Natural killer cell (primary cell): ENCODE data around the gene PSMD8. TPM values are rescaled to one million over a fixed set of nuclear protein-coding genes. Genes with fewer than 3 reads are reported as not detected.

Experiments
- ATAC-seq, 3 donors: fragments of 150-1000 bp in 2 of 3; fragments of 200-7000 bp in 1 of 3; cut with Tn5 transposase; 1 replicate in 1 of 3; 2 replicates in 2 of 3; pipeline ENCODE4 v1.10.0; 2021; ENCODE audit warnings: mild to moderate bottlenecking in 2 of 3, moderate library complexity in 2 of 3
- DNase-seq, 2 donors: peaks; one replicate each; pipeline versions ENCODE4 v3.0.0 to v3.0.0-alpha.2; 2013 to 2021; ENCODE audit warnings: mixed read lengths in 1 of 2
- H3K27ac ChIP-seq: one replicate; pipeline ENCODE4 v1.5.1; 2013; ENCODE audit warnings: mild to moderate bottlenecking, low read length
- H3K27me3 ChIP-seq: one replicate; pipeline ENCODE4 v1.6.1; 2013; ENCODE audit warnings: low read length; ENCODE audit not compliant: control insufficient read depth, insufficient read depth
- H3K36me3 ChIP-seq: one replicate; pipeline ENCODE4 v1.6.1; 2013; ENCODE audit warnings: low read length; ENCODE audit not compliant: control insufficient read depth, insufficient read depth
- H3K4me1 ChIP-seq: one replicate; pipeline ENCODE4 v1.6.1; 2013; ENCODE audit warnings: low read length; ENCODE audit not compliant: control insufficient read depth, insufficient read depth
- H3K4me3 ChIP-seq: one replicate; pipeline ENCODE4 v1.5.1; 2013; ENCODE audit warnings: low read length
- H3K9me3 ChIP-seq: one replicate; pipeline ENCODE4 v1.6.1; 2013; ENCODE audit warnings: low read length; ENCODE audit not compliant: control insufficient read depth, insufficient read depth
- H3K27ac Mint-ChIP-seq, 2 donors: one replicate each; pipeline ENCODE4 v1.8.0; 2022; ENCODE audit warnings: mild to moderate bottlenecking in 2 of 2, mixed read lengths in 2 of 2, moderate library complexity in 1 of 2
- H3K27me3 Mint-ChIP-seq, 2 donors: one replicate each; pipeline ENCODE4 v1.8.0; 2022; ENCODE audit warnings: low read depth in 2 of 2, mixed read lengths in 2 of 2
- H3K36me3 Mint-ChIP-seq: one replicate; pipeline ENCODE4 v1.8.0; 2022; ENCODE audit warnings: mixed read lengths
- H3K4me1 Mint-ChIP-seq, 2 donors: one replicate each; pipeline ENCODE4 v1.8.0; 2022; ENCODE audit warnings: mixed read lengths in 2 of 2
- H3K4me3 Mint-ChIP-seq: one replicate; pipeline ENCODE4 v1.8.0; 2022; ENCODE audit warnings: mild to moderate bottlenecking, moderate library complexity, mixed read lengths
- H3K9me3 Mint-ChIP-seq, 2 donors: one replicate each; pipeline ENCODE4 v1.8.0; 2022; ENCODE audit warnings: mixed read lengths in 2 of 2
- CTCF ChIP-seq: fragments of 200-600 bp; IDR thresholded peaks from one replicate; pipeline ENCODE4 v1.8.0; 2022; ENCODE audit warnings: antibody characterized with exemption
- WGBS: methylation state at CpG from one replicate; pipeline ENCODE4 v1.1.7; 2013; ENCODE audit warnings: missing lambda C conversion rate; ENCODE audit not compliant: insufficient coverage; 5-methylcytosine and 5-hydroxymethylcytosine counted together
- intact Hi-C: fragments of 100-400 bp; cut with micrococcal nuclease; formaldehyde crosslinking; loops from one replicate; pipeline ENCODE4 v1.14.2; 2022
- total RNA-seq, 4 donors: library from RNA; stranded (reverse); fragments of 120-200 nt in 1 of 4; gene quantifications; one replicate each; pipeline versions ENCODE4 v1.2.3 to v1.2.4, GENCODE V29; 2013 to 2022

PSMD8 gene
- total RNA-seq, 3 donors from 2014 or later (not counting 1 experiment from before 2014, with no cell fraction given) = 109 to 115 (median 109) TPM

GRCh38 chr19:38421856-38422255 lies 47.5 kb downstream of the PSMD8 start:
- H3K36me3 Mint-ChIP-seq = no peaks in the 10 kb centered on the region
- no peak overlapping the region for H3K4me3 ChIP-seq
- DNase-seq (no peak), ATAC-seq (no peak)
- H3K27ac ChIP-seq = no peak overlapping the region
- no peaks in the 10 kb centered on the region for H3K9me3 ChIP-seq
- H3K27me3 Mint-ChIP-seq = peaks cover 0 to 9% of the 10 kb centered on the region in 2 donors
- peaks cover 17 to 26% of the 10 kb centered on the region in 2 donors for H3K4me1 Mint-ChIP-seq
- 92% methylated on average over 14 of the region's 14 CpGs for WGBS
- no peaks in the 10 kb centered on the region for H3K36me3 ChIP-seq
- no peaks in the 10 kb centered on the region for H3K27me3 ChIP-seq
- peaks cover 26% of the 10 kb centered on the region for H3K4me1 ChIP-seq
- TF ChIP-seq CTCF = no peak
- intact Hi-C loops = no loop called here
- no peak overlapping the region for H3K4me3 Mint-ChIP-seq
- H3K9me3 Mint-ChIP-seq = no peaks in the 10 kb centered on the region
- no peak overlapping the region for H3K27ac Mint-ChIP-seq

GRCh38 chr19:38422438-38422837 lies 48.1 kb downstream of the PSMD8 start:
- intact Hi-C loops = no loop called here
- Histone ChIP-seq H3K9me3 (no peaks in the 10 kb centered on the region), H3K27me3 (no peaks in the 10 kb centered on the region), H3K27ac (no peak overlapping the region), H3K36me3 (no peaks in the 10 kb centered on the region), H3K4me1 (peaks cover 21% of the 10 kb centered on the region), H3K4me3 (no peak overlapping the region)
- no peak overlapping the region for H3K4me3 Mint-ChIP-seq
- DNase-seq (no peak), ATAC-seq (no peak)
- no peaks in the 10 kb centered on the region for H3K9me3 Mint-ChIP-seq
- peaks cover 0 to 5% of the 10 kb centered on the region in 2 donors for H3K27me3 Mint-ChIP-seq
- WGBS = 92% methylated on average over 6 of the region's 7 CpGs
- H3K4me1 Mint-ChIP-seq = peaks cover 12 to 20% of the 10 kb centered on the region in 2 donors
- TF ChIP-seq CTCF = no peak
- H3K36me3 Mint-ChIP-seq = no peaks in the 10 kb centered on the region
- H3K27ac Mint-ChIP-seq = no peak overlapping the region

- Mint-ChIP-seq H3K4me1 (peaks cover 5 to 13% of the 10 kb centered on the region in 2 donors), H3K36me3 (no peaks in the 10 kb centered on the region), H3K27me3 (peaks cover under 1 to 5% of the 10 kb centered on the region in 2 donors), H3K9me3 (no peaks in the 10 kb centered on the region), H3K4me3 (no peak overlapping the region), H3K27ac (no peak overlapping the region)
- Histone ChIP-seq H3K4me3 (no peak overlapping the region), H3K27ac (no peak overlapping the region), H3K9me3 (no peaks in the 10 kb centered on the region), H3K4me1 (peaks cover 10% of the 10 kb centered on the region), H3K27me3 (no peaks in the 10 kb centered on the region), H3K36me3 (no peaks in the 10 kb centered on the region)
- 81% methylated on average over 4 of the region's 5 CpGs for WGBS
- ATAC-seq = no peak
- no peak for DNase-seq
- no peak for TF ChIP-seq CTCF
- intact Hi-C loops = no loop called here
Measured at GRCh38 chr19:38424272-38424671, 49.9 kb downstream of the PSMD8 start.

- Histone ChIP-seq H3K4me3 (peak overlapping the region; percentile 9), H3K27me3 (no peaks in the 10 kb centered on the region), H3K9me3 (no peaks in the 10 kb centered on the region), H3K36me3 (no peaks in the 10 kb centered on the region), H3K4me1 (peaks cover 10% of the 10 kb centered on the region), H3K27ac (no peak overlapping the region)
- ATAC-seq (no peak), DNase-seq (no peak)
- Mint-ChIP-seq H3K4me3 (peak overlapping the region; percentile 47), H3K27ac (no peak overlapping the region), H3K9me3 (no peaks in the 10 kb centered on the region), H3K4me1 (peaks cover 5 to 13% of the 10 kb centered on the region in 2 donors), H3K27me3 (peaks cover 5 to 6% of the 10 kb centered on the region in 2 donors), H3K36me3 (no peaks in the 10 kb centered on the region)
- no peak for TF ChIP-seq CTCF
- intact Hi-C loops = no loop called here
- WGBS = 81% methylated on average over 7 of the region's 7 CpGs
Measured at GRCh38 chr19:38425222-38425809, 50.9 kb downstream of the PSMD8 start.
